HG02973 (cell line): ENCODE results near the gene IER5L.
"Not testable (repeated sequence)": the region's sequence is repeated elsewhere in the genome, so short reads cannot be mapped to it uniquely, and the experiment has no call there.

Experiments
- ATAC-seq: cut with Tn5 transposase; IDR thresholded peaks from one replicate; pipeline ENCODE4 v1.9.1; 2021; ENCODE audit warnings: moderate library complexity; ENCODE audit not compliant: unreplicated experiment

IER5L gene

GRCh38 chr9:129203556-129203909 is 25.5 kb upstream of the IER5L start:
- ATAC-seq = no peak

DNA sequence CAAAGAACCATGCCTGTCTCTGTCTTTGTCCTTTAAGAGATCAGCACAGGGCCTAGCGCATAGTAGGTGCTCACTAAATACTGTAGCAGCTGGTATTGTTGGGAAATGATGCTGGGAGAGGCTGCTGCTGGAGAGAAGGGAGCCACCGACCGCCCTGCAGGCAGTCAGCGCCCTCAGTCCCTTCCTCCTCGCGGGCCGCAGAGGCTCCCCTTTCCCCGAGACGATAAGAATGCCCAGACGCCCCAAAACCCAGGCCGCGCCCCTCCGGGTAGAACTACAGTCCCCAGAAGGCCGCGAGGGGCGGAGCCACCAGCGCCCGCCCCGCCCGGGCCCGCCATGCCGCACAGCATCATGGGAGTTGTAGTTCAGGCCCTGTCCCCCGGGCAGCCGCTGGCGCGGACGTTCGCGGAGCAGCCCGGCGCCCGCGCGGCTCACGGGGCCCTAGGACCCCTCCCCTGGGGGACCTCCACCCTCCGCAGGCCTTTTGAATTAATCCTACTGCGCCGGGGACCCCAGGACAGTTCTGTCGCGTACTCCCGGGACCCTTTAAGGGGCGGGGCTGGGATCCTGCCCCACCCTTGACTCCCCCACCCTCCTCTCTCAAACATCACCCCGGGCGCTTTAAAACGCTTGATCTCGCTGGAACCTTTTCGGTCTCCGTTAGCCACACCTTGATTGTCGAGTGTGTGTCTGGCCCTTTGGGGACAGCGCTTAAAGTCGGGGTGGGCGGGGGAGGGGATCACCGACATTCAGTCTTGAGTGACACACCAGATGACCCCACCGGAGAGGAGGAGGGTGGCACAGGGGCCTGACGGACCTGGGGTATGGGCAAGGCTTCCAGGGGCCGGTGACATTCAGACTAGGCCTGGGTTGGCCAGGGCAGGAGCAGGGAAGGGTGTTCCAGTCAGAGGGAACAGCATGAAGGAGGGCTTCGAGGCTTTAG is 24.8 kb upstream of the IER5L start:
- ATAC-seq = peak; percentile 87

- ATAC-seq = no peak
Measured at GRCh38 chr9:129201866-129202265, 23.8 kb upstream of the IER5L start.

DNA sequence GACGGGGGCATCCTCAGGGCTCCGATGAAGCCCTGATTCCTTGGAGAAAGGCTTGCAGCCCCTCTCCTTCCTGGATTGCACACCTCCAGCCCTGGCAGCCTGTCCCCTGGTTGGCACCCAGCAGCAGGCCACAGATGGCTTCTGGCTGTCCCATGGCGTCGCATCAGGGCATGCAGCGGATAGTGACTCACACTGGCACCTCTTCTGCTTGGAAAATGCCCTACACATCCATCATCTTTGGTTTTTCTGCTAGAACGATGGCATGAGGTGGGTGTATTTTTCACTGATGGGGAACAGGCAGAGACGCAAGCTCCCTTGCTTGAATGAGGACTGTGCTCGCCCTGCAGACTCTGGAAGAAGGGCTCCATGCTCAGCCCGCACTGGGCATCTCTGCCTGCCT is 23.2 kb upstream of the IER5L start:
- no peak for ATAC-seq

DNA sequence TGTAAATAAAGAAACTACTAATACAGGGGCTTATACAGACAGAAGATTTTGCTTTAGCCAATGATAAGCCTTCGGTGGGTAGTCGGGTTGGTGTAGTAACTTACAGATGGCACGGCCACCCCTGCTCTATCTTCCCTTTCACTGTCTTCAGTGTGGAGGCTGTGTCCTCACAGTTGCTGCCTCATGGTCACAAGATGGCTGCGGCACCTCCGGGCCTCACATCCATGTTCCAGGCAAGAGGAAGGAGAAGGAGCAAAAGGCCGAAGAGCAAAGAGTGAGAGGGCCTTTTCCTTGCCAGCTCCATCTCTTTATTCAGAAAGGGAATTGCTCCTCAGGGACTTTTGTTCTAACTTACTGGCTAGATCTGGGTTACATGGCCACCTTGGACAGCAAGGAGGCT is 22.2 kb upstream of the IER5L start:
- ATAC-seq = no peak

GRCh38 chr9:129199044-129199435 is 21.0 kb upstream of the IER5L start:
- ATAC-seq = no peak

- ATAC-seq = no peak
Measured at GRCh38 chr9:129198319-129199043, 20.4 kb upstream of the IER5L start.

DNA sequence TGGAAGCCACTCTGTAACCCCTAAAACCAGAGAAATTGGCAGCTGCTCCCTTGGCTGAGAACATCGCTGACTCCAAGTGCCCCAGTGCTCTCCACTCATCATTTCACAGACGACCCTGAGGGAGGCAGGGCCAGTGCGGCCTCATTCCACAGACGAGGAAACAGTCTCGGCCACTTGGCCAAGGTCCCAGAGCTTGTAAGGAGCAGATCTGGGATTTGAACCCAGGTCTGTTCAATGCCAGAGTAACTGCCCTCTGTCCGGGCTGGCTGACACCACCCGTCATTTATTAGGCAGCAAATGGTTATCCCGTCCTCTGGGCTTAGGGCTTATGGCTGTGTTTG is 19.9 kb upstream of the IER5L start:
- no peak for ATAC-seq

DNA sequence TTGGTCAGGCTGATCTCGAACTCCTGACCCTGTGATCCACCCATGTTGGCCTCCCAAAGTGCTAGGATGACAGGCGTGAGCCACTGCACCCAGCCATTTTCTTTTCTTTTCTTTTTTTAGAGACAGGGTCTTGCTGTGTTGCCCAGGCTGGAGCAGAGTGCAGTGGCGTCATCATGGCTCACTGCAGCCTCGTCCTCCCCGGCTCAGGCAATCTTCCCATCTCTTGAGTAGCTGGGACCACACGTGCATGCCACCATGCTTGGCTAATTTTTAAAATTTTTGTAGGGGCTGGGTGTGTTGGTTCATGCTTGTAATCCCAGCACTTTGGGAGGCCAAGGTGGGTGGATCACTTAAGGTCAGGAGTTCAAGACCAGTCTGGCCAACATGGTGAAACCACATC is 19.0 kb upstream of the IER5L start:
- not testable (repeated sequence) for ATAC-seq

GRCh38 chr9:129195606-129196005 is 17.5 kb upstream of the IER5L start:
- no peak for ATAC-seq

GRCh38 chr9:129194221-129194620 is 16.2 kb upstream of the IER5L start:
- no peak for ATAC-seq

DNA sequence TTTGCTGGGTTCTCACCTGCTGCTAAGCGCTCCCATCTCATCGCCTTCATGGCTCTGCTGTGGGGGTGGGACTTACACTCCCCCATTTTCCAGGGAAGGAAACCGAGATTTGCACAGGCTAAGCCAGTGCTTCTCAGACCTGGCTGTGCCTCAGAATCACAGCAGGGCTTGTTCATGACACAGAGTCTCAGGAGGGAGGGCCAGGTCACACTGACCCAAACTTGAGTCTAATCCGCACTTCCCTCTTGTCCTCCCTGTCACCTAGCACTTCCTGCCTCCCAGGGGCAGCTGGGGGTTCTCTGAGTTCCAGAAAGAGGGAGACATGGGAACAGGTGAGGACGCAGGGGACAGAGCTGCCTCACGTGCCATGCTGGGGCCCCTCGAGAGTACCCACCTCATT is 15.6 kb upstream of the IER5L start:
- ATAC-seq = no peak

- no peak for ATAC-seq
Measured at GRCh38 chr9:129191234-129191633, 13.2 kb upstream of the IER5L start.

DNA sequence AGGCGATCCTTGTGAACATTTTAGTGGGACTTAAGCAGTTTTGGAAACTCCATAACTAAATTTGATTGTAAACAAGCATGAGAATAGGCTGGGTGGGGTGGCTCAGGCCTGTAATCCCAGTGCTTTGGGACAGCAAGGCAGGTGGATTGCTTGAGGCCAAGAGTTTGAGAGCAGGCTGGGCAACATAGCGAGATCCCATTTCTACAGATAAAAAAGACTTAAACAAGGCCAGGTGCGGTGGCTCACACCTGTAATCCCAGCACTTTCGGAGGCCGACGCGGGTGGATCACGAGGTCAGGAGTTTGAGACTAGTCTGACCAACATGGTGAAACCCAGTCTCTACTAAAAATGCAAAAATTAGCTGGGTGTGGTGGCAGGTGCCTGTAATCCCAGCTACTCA is 11.9 kb upstream of the IER5L start:
- not testable (repeated sequence) for ATAC-seq

DNA sequence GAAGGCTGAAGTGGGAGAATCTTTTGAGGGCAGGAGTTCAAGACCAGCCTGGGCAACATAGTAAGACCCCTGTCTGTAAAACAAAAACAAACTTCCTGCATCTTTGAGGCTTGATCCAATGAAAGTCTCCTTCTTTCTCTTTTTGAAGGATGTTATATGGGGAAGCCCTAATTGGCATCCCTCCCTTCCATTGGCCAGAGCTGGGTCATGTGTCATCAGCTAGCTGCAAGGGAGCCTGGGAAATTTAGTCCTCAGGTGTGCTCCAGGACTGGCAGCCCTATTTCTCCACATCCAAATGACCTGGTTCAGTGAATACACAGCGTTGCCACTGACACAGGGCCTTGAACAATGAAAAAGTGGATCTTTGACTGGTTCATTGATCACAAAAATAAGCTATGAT is 9.0 kb upstream of the IER5L start:
- ATAC-seq = no peak

DNA sequence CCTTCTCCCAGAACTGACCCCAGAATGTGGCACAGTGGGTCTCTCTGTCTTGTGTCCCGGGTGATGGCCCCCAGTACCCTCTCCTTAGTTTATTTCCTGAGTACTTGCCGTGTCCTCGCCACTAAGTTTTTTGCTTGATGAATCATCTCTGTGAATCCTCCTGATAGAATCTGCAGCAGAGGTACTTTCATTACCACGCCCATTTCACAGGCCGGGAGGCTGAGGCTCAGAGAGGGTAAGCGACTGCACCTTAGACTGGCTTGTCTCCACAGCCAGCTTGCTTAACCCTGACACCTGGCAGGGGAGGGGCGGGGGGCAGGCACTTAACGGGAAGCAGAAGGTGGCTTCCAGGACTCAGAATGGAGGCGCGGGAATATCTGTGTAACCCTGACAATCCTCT is 7.9 kb upstream of the IER5L start:
- ATAC-seq = no peak

- no peak for ATAC-seq
Measured at GRCh38 chr9:129185402-129185801, 7.3 kb upstream of the IER5L start.

DNA sequence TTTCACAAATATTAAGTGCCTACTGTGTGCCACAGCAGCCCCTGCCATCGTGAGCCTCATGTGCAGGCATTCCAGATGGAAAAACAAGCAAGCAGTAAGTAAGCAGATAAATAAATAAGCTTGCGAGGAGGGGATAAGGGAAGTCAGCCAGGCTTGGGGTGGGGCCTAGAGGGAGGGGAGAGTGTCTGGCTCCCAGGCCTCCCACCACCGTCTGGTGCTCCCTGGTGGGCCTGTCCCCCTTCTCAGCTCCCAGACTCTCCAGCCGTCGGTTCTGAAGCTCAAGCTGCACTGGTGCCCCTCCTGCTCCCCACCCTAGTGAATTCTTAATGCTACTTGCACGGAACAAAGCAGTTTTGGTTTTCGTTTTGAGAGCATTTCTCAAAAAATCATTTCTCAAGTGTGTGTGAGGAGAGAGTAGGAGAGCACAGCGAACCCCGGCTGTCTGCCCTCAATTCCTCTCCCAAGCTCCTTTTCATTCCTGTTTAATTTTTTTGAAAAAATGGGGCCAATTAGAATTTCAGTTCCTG is 6.6 kb upstream of the IER5L start:
- ATAC-seq = no peak

GRCh38 chr9:129184219-129184524 is 6.1 kb upstream of the IER5L start:
- ATAC-seq = no peak

DNA sequence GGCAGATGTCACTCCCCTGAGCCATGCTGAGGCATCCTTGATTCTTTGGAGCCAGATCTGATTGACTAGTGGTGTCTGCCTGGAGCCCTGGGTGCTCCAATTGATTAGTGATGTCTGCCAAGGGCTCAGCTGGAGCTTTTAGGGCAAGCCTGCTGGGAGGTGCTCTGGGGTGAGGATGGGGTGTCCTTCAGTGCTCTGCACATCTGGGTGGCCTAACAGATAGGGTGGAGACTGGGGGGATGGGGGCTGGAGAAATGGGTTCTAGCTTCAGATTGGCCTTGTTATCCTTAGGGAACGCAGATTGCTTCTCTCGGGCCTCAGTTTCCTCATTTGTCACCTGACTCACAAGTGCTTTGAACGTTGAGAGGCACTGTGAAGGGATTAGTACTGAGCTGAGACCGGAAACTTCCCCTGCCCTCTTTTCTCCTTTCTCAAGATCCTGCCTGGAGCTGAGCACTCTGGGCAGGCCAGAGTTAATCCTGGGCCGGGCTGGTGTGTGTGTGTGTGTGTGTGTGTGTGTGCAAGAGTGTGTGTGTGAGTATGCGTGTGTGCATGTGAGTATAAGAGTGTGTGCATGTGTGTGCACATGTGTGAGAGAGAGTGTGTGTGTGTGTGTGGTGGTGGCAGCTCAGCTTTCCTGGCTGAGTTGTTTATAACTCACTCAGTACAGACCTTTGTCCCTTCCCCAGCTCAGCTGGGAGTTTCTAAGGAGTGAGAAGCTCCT is 5.6 kb upstream of the IER5L start:
- no peak for ATAC-seq

DNA sequence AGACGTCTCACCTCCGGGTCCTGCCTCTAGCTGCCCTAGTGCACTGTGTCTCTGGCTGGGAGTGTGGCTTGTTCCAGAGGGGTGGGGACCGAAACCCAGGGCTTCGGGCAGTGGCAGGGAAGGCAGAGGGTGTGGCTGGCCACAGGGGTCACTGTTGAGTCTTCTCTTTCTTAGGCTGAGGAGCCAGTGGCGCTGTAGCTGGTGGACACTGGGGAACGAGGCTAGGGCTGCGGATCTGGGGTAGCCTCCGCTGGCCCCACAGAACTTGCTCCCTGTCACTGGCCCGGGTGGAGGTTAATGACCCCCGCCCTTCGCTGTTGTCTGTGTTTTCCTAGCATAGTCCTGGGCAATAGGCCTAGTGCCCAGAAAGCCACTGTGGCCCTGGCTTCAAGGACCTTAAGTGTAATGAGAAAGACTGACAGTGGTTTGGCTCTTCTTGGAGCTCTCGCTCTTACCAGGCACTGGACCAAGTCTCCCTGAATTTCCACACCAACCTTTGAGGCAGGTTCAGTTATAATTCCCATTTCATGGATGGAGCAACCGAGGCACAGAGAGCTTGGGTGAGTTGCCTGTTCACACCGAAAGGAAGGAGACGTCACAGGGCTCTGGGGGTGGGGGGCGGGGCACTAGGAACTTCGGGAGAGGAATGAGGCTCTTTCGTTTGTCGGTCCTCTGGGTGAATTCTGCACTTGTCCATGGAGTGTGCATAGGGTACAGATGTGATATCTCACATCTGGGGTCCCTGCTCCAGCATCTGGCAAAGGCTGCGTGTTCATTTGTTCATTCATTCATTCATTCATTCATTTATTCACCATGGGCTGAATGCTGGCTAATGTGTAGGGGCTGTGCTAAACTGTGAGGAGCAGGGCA is 4.8 kb upstream of the IER5L start:
- no peak for ATAC-seq
